ENCODE data around the gene TDRD9. TPM values are rescaled to one million over a fixed set of nuclear protein-coding genes. Genes with fewer than 3 reads are reported as not detected.
"Not testable (repeated sequence)": the region's sequence is repeated elsewhere in the genome, so short reads cannot be mapped to it uniquely, and the experiment has no call there.

Gene TDRD9
- total RNA-seq, 1 donor from 2014 or later = 1.2 TPM

- DNase-seq = no peak
These were observed 690 bp upstream of the TDRD9 start for GRCh38 chr14:103927566-103927965.

- DNase-seq = no peak
These were observed 1.9 kb downstream of the TDRD9 start for GRCh38 chr14:103930051-103930604.

DNA sequence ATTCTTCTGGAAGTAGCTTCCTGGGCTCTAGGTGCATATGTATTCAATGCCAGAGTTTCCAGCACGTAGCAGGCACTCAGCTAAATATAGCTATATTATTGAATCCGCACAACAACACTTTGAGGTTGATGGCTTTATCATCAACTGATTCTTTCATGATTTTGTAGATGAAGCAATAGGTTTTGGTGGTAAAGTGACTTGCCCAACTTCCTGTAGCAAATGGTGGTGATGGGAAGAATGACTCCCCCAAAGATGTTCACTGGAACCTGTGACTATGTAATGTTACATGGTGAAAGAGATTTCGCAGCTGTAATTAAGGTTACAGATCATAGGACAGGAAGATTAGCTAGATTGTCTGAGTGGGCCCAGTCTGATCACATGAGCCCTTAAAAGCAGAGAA is 3.2 kb downstream of the TDRD9 start:
- DNase-seq = no peak

- DNase-seq = no peak
These were observed 4.7 kb downstream of the TDRD9 start for GRCh38 chr14:103932791-103933490.

- no peak for DNase-seq
These were observed 6.8 kb downstream of the TDRD9 start for GRCh38 chr14:103935102-103935501.

GRCh38 chr14:103941462-103941861 is 13.2 kb downstream of the TDRD9 start:
- DNase-seq = no peak

GRCh38 chr14:103941973-103942736 is 13.9 kb downstream of the TDRD9 start, which contains the start of gene RD3L:
RD3L (minus strand) TSS chr14:103942529; CDS start chr14:103941695, 834 bp downstream.
- DNase-seq = no peak

DNA sequence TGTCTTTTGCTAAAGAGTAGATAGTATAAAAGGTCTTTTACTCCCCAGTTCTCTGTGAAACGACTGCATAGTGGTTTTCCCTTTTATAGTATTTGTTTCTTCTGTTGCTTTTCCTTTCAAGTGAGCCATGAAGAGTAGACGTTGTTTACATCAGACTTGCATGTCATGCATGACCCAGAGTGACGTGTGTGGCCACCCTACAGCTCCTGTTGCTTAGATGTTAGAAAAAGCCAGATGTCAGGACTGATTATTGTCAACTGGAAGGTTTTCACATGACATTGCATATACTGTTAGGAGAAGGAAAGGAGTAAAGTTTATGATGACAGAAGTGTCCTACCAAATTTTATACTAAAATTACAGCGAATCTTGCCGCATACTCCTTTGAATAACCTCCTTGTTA is 15.4 kb downstream of the TDRD9 start:
- DNase-seq = no peak

- DNase-seq = no peak
These were observed 18.7 kb downstream of the TDRD9 start for GRCh38 chr14:103946975-103947374.

GRCh38 chr14:103948442-103948841 is 20.2 kb downstream of the TDRD9 start:
- DNase-seq = no peak

- DNase-seq = no peak
These were observed 21.0 kb downstream of the TDRD9 start for GRCh38 chr14:103949131-103949790.

GRCh38 chr14:103960457-103961055 is 32.3 kb downstream of the TDRD9 start:
- DNase-seq = no peak

- no peak for DNase-seq
These were observed 33.8 kb downstream of the TDRD9 start for GRCh38 chr14:103961928-103962578.

DNA sequence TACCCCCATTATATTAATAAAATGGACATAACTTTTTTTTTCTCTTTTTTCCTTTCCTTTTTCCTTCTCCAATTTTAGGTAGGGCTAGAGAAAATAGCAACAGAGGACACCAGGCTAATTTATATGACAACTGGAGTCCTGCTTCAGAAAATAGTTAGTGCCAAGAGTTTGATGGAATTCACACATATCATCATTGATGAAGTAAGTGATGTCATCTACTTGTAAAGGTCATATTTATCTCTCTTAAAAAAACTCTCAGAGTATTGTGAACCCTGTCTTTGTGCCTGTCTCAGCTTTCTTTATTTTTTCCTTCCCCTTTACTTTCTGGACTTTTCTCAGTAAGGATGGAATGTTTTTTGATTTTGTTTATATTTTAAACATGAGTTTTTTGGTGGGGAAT is 38.4 kb downstream of the TDRD9 start:
- DNase-seq = no peak

- DNase-seq = no peak
These were observed 41.7 kb downstream of the TDRD9 start for GRCh38 chr14:103969961-103970360.

DNA sequence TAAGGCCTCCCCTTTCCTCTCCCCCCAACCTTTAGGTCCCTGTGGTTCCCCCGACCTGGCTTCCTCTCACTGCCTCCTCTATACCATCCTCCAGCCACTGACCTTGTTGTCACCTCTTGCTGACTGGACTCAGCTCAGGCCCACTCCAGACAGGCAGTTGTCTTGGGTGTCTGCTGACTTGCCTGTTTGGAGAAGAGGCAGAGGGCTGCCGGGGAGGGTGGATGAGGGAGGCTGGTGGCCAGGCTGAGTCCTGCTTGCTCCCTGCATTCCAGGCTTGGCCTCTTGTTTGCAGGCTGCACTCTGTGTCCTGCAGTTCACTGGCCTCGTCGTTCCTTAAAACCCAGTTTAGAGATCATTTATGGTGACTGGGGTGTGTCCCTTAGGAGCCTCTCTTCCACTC is 45.1 kb downstream of the TDRD9 start:
- DNase-seq = no peak

- DNase-seq = no peak
These were observed 46.3 kb downstream of the TDRD9 start for GRCh38 chr14:103974575-103974974.

GRCh38 chr14:103980623-103981238 is 52.5 kb downstream of the TDRD9 start:
- not testable (repeated sequence) for DNase-seq

DNA sequence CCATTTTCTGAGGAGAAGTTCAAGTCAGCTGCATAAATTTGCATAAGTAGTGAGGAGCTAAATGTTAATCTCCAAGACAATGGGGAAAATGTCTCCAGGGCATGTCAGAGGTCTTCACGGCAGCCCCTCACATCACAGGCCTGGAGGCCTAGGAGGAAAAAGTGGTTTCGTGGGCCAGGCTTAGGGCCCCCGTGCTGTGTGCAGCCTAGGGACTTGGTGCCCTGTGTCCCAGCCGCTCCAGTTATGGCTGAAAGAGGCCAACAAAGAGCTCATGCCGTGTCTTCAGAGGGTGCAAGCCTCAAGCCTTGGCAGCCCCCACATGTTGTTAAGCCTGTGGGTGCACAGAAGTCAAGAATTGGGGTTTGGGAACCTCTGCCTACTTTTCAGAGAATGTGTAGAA is 55.9 kb downstream of the TDRD9 start:
- DNase-seq = no peak

- DNase-seq = no peak
These were observed 60.8 kb downstream of the TDRD9 start for GRCh38 chr14:103989034-103989433.

DNA sequence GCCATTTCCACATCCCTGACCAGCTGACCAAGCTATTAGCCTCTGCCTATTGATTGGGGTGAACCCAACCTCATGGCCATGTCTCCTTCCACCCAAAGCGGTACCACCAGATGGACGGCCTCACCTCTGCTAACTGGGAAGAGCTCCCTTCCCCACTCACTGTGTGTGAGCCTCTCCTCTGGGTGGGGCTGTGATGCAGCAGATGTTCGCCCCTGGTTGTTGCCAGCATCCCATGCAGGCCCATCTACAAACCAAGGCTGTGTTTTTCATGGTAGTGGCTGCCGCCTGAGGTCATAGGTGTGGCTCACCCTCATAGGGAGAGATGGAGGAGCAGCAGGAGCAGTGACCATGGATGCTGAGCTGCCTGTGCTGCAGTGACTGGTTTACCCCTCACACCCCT is 61.7 kb downstream of the TDRD9 start:
- no peak for DNase-seq

Data from occipital lobe (tissue), 2 donors.